Mucosa of rectum (tissue), 2 donors: ENCODE results near the gene APOC4.

Experiments
- H3K27ac ChIP-seq, 2 donors: one replicate each; pipeline ENCODE4 v1.7.0; 2013; ENCODE audit warnings: inconsistent platforms in 2 of 2, low read depth in 2 of 2, low read length in 2 of 2
- H3K27me3 ChIP-seq, 2 donors: one replicate each; pipeline ENCODE4 v1.7.0; 2013; ENCODE audit warnings: low read length in 2 of 2; ENCODE audit not compliant: control insufficient read depth in 2 of 2, insufficient read depth in 2 of 2
- H3K36me3 ChIP-seq, 2 donors: one replicate each; pipeline ENCODE4 v1.7.0; 2013; ENCODE audit warnings: low read length in 2 of 2; ENCODE audit not compliant: control insufficient read depth in 2 of 2, insufficient read depth in 2 of 2
- H3K4me1 ChIP-seq, 2 donors: one replicate each; pipeline ENCODE4 v1.7.0; 2013; ENCODE audit warnings: low read length in 2 of 2, mild to moderate bottlenecking in 1 of 2; ENCODE audit not compliant: control insufficient read depth in 2 of 2, insufficient read depth in 2 of 2
- H3K4me3 ChIP-seq, 2 donors: one replicate each; pipeline ENCODE4 v1.7.0; 2013; ENCODE audit warnings: low read length in 2 of 2
- H3K9ac ChIP-seq, 2 donors: one replicate each; pipeline ENCODE4 v1.7.0; 2013; ENCODE audit warnings: low read length in 2 of 2, low read depth in 1 of 2, mild to moderate bottlenecking in 1 of 2
- H3K9me3 ChIP-seq, 2 donors: one replicate each; pipeline ENCODE4 v1.7.0; 2013; ENCODE audit warnings: low read length in 2 of 2; ENCODE audit not compliant: control insufficient read depth in 2 of 2
- donor health status: healthy.
- donor health status: Normal muscosa, but diverticular disease.

APOC4 gene

GRCh38 chr19:44992336-44993163, 50.5 kb downstream of the APOC4 start:
- H3K4me3 ChIP-seq, result no peak overlapping the region
- H3K36me3 ChIP-seq, result peaks cover 32 to 37% of the 10 kb centered on the region in 2 donors
- no peaks in the 10 kb centered on the region for H3K27me3 ChIP-seq
- no peak overlapping the region for H3K27ac ChIP-seq
- H3K9me3 ChIP-seq, result no peaks in the 10 kb centered on the region
- no peak overlapping the region for H3K9ac ChIP-seq
- H3K4me1 ChIP-seq, result peaks cover 0 to 2% of the 10 kb centered on the region in 2 donors

GRCh38 chr19:44993526-44993925, 51.5 kb downstream of the APOC4 start:
- peaks cover 25 to 31% of the 10 kb centered on the region in 2 donors for H3K36me3 ChIP-seq
- no peaks in the 10 kb centered on the region for H3K9me3 ChIP-seq
- H3K4me1 ChIP-seq, result peaks cover 0 to 2% of the 10 kb centered on the region in 2 donors
- H3K27me3 ChIP-seq, result no peaks in the 10 kb centered on the region
- no peak overlapping the region for H3K4me3 ChIP-seq
- H3K9ac ChIP-seq, result no peak overlapping the region
- no peak overlapping the region for H3K27ac ChIP-seq

- Histone ChIP-seq H3K4me3 (no peak overlapping the region), H3K9ac (no peak overlapping the region), H3K27me3 (no peaks in the 10 kb centered on the region), H3K36me3 (peaks cover 23 to 28% of the 10 kb centered on the region in 2 donors), H3K27ac (no peak overlapping the region), H3K9me3 (no peaks in the 10 kb centered on the region), H3K4me1 (peaks cover 0 to 2% of the 10 kb centered on the region in 2 donors)
These were observed 52.0 kb downstream of the APOC4 start for GRCh38 chr19:44993926-44994537.
